Calu3 (cell line): ENCODE measurements around the gene SEMA4F. TPM values are rescaled to one million over a fixed set of nuclear protein-coding genes. Genes with fewer than 3 reads are reported as not detected.

Experiments used
- Bru-seq: library from RNA; stranded (reverse); fragments of 400-500 nt; gene quantifications from one replicate; lab custom pipeline; 2021; lab: Mats Ljungman, UMichigan
- BruChase-seq, 2 experiments: library from RNA; stranded (reverse); fragments of 400-500 nt; gene quantifications; one replicate each; lab custom pipeline; 2021; lab: Mats Ljungman, UMichigan
- BruUV-seq: library from RNA; stranded (reverse); fragments of 400-500 nt; replicated peaks from 2 replicates; lab custom pipeline; 2021; lab: Mats Ljungman, UMichigan
- CTCF ChIA-PET: fragments of 300-600 bp; sonication (Branson Sonifier 250); formaldehyde crosslinking; loops from one replicate; lab custom pipeline; 2022; ENCODE audit warnings: antibody characterized with exemption; lab: Charles Lee
- DNase-seq: peaks from one replicate; pipeline ENCODE4 v3.0.0; 2022
- H3K27ac Mint-ChIP-seq: one replicate; pipeline ENCODE4 v1.8.0; 2022; ENCODE audit warnings: mixed read lengths; ENCODE audit not compliant: unreplicated experiment
- H3K27me3 Mint-ChIP-seq: one replicate; pipeline ENCODE4 v1.8.0; 2022; ENCODE audit warnings: mixed read lengths; ENCODE audit not compliant: unreplicated experiment
- H3K36me3 Mint-ChIP-seq: one replicate; pipeline ENCODE4 v1.8.0; 2022; ENCODE audit warnings: mild to moderate bottlenecking, moderate library complexity, mixed read lengths; ENCODE audit not compliant: insufficient read depth, unreplicated experiment
- H3K4me1 Mint-ChIP-seq: one replicate; pipeline ENCODE4 v1.8.0; 2022; ENCODE audit warnings: mild to moderate bottlenecking, low read depth, mixed read lengths; ENCODE audit not compliant: unreplicated experiment
- H3K4me3 Mint-ChIP-seq: one replicate; pipeline ENCODE4 v1.8.0; 2022; ENCODE audit warnings: mild to moderate bottlenecking, low read depth, moderate library complexity, mixed read lengths; ENCODE audit not compliant: unreplicated experiment
- H3K9me3 Mint-ChIP-seq: one replicate; pipeline ENCODE4 v1.8.0; 2022; ENCODE audit warnings: low read depth, mixed read lengths; ENCODE audit not compliant: unreplicated experiment
- CTCF ChIP-seq: fragments of 200-600 bp; IDR thresholded peaks from one replicate; pipeline ENCODE4 v1.8.0; 2022; ENCODE audit warnings: antibody characterized with exemption; ENCODE audit not compliant: unreplicated experiment
- intact Hi-C: fragments of 100-400 bp; cut with micrococcal nuclease; formaldehyde crosslinking; loops from one replicate; pipeline ENCODE4 v1.10.0; 2022; ENCODE audit not compliant: unreplicated experiment
- long read RNA-seq: library from polyadenylated mRNA; stranded (forward); transcript quantifications from one replicate; pipeline ENCODE4 v2.0.0, GENCODE V29; 2022
- total RNA-seq: library from RNA; stranded (reverse); gene quantifications from 2 replicates; pipeline ENCODE4 v1.2.3, GENCODE V29; 2022

The SEMA4F gene, protein sequence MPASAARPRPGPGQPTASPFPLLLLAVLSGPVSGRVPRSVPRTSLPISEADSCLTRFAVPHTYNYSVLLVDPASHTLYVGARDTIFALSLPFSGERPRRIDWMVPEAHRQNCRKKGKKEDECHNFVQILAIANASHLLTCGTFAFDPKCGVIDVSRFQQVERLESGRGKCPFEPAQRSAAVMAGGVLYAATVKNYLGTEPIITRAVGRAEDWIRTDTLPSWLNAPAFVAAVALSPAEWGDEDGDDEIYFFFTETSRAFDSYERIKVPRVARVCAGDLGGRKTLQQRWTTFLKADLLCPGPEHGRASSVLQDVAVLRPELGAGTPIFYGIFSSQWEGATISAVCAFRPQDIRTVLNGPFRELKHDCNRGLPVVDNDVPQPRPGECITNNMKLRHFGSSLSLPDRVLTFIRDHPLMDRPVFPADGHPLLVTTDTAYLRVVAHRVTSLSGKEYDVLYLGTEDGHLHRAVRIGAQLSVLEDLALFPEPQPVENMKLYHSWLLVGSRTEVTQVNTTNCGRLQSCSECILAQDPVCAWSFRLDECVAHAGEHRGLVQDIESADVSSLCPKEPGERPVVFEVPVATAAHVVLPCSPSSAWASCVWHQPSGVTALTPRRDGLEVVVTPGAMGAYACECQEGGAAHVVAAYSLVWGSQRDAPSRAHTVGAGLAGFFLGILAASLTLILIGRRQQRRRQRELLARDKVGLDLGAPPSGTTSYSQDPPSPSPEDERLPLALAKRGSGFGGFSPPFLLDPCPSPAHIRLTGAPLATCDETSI
- total RNA-seq = 9.5 and 10.1 TPM in 2 replicates
- percentile 43 among the genes with signal in this experiment for Bru-seq, nascent RNA
- BruChase-seq, experiment 1, labeled RNA remaining after a 6-hour chase = percentile 42 among the genes with signal in this experiment
- BruChase-seq, experiment 2, labeled RNA remaining after a 2-hour chase = percentile 40 among the genes with signal in this experiment
- long read RNA-seq, full-length matches to known transcripts = 8 of 15 reads
- long read RNA-seq, partial matches to known transcripts = 2 of 15 reads
- long read RNA-seq, other reads (novel, unspliced or antisense) = 5 of 15 reads

GRCh38 chr2:74653985-74654882 is at the start of gene SEMA4F:
TSS of gene SEMA4F (plus strand) at chr2:74654247. CDS start at chr2:74654377, 130 bp downstream.
- intact Hi-C loops = no loop called here
- CTCF ChIA-PET = interaction anchor here (0.6 kb wide), 1 partner anchor 11 kb away, joined by 3 read pairs; no protein-coding TSS in a partner anchor
- TF ChIP-seq CTCF = no peak
- H3K36me3 Mint-ChIP-seq = peaks cover 16% of the 10 kb centered on the region
- H3K4me1 Mint-ChIP-seq = peaks cover 13% of the 10 kb centered on the region
- H3K4me3 Mint-ChIP-seq = peak within 1 kb of the TSS; percentile 69
- H3K27me3 Mint-ChIP-seq = peaks cover 9% of the 10 kb centered on the region
- no TSS peak for BruUV-seq
- H3K9me3 Mint-ChIP-seq = no peaks in the 10 kb centered on the region
- H3K27ac Mint-ChIP-seq = peak within 1 kb of the TSS; percentile 25
- DNase-seq = peak; percentile 98

- H3K27me3 Mint-ChIP-seq = peaks cover 75% of the 10 kb centered on the region
- no peaks in the 10 kb centered on the region for H3K9me3 Mint-ChIP-seq
- intact Hi-C loops = no loop called here
- H3K27ac Mint-ChIP-seq = no peak overlapping the region
- no peak for TF ChIP-seq CTCF
- H3K36me3 Mint-ChIP-seq = no peaks in the 10 kb centered on the region
- DNase-seq = no peak
- BruUV-seq = no TSS peak
- CTCF ChIA-PET = no interaction called here
- H3K4me3 Mint-ChIP-seq = no peak overlapping the region
- H3K4me1 Mint-ChIP-seq = no peaks in the 10 kb centered on the region
Measured at GRCh38 chr2:74606927-74607326, 47.1 kb upstream of the SEMA4F start.

DNA sequence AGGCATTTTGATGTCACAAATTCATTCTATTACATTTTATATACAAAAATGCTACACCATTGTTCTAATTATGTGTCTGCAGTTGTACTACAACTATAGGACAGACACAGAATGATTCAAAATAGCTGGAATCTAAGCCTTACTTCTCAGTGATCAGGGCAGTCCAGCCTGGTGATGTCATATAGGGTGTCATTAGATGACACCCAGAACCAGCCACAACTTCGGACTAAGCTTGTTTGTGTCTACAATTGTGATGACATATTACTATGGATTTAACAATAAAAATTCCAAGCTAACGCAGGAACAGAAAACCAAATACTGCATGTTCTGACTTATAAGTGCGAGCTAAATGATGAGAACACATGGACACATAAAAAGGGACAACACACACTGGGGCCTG is 36.9 kb upstream of the SEMA4F start:
- Mint-ChIP-seq H3K4me3 (no peak overlapping the region), H3K27ac (no peak overlapping the region), H3K4me1 (no peaks in the 10 kb centered on the region), H3K9me3 (no peaks in the 10 kb centered on the region), H3K36me3 (no peaks in the 10 kb centered on the region), H3K27me3 (peaks cover 47% of the 10 kb centered on the region)
- BruUV-seq = no TSS peak
- no peak for TF ChIP-seq CTCF
- no peak for DNase-seq
- intact Hi-C loops = no loop called here
- CTCF ChIA-PET = no interaction called here
